Astrocyte (in vitro differentiated cells and primary cell): ENCODE measurements around the gene FAM227B. TPM values are rescaled to one million over a fixed set of nuclear protein-coding genes. Genes with fewer than 3 reads are reported as not detected.

ENCODE experiments used
- DNase-seq: peaks from one replicate; pipeline ENCODE4 v3.0.0-alpha.2; 2010; ENCODE audit warnings: low read depth
- FAIRE-seq: peaks from 2 replicates; lab custom pipeline; 2011; peaks lifted over from hg19 to GRCh38; lab: Jason Lieb, UNC
- H2AFZ ChIP-seq: 2 replicates; pipeline ENCODE4 v1.6.0; 2012; ENCODE audit warnings: low read depth, low read length, inconsistent platforms
- H3K27ac ChIP-seq: 2 replicates; pipeline ENCODE4 v1.5.1; 2011; ENCODE audit warnings: low read depth, low read length, inconsistent platforms
- H3K27me3 ChIP-seq: 2 replicates; pipeline ENCODE4 v1.6.0; 2011; ENCODE audit warnings: low read length, inconsistent platforms; ENCODE audit not compliant: insufficient read depth
- H3K36me3 ChIP-seq: 2 replicates; pipeline ENCODE4 v1.5.1; 2011; ENCODE audit warnings: low read length, inconsistent platforms; ENCODE audit not compliant: insufficient read depth
- H3K4me1 ChIP-seq: 2 replicates; pipeline ENCODE4 v1.5.1; 2011; ENCODE audit warnings: low read length, inconsistent platforms; ENCODE audit not compliant: insufficient read depth
- H3K4me2 ChIP-seq: 2 replicates; pipeline ENCODE4 v1.6.0; 2012; ENCODE audit warnings: low read length, inconsistent platforms
- H3K4me3 ChIP-seq: 2 replicates; pipeline ENCODE4 v1.5.1; 2011; ENCODE audit warnings: low read depth, mild to moderate bottlenecking, low read length, inconsistent platforms; ENCODE audit not compliant: insufficient read depth
- H3K79me2 ChIP-seq: 2 replicates; pipeline ENCODE4 v1.6.0; 2012; ENCODE audit warnings: mild to moderate bottlenecking, low read length, inconsistent platforms; ENCODE audit not compliant: insufficient read depth
- H3K9ac ChIP-seq: 2 replicates; pipeline ENCODE4 v1.6.0; 2012; ENCODE audit warnings: mild to moderate bottlenecking, low read length, inconsistent platforms
- H3K9me3 ChIP-seq: 2 replicates; pipeline ENCODE4 v1.5.1; 2012; ENCODE audit warnings: low read depth, mild to moderate bottlenecking, low read length, inconsistent platforms; ENCODE audit not compliant: insufficient read depth
- H4K20me1 ChIP-seq: 2 replicates; pipeline ENCODE4 v1.6.0; 2012; ENCODE audit warnings: low read length, inconsistent platforms; ENCODE audit not compliant: insufficient read depth
- H3K27ac Mint-ChIP-seq: one replicate; pipeline ENCODE4 v1.8.0; 2021; ENCODE audit warnings: mild to moderate bottlenecking, mixed read lengths; ENCODE audit not compliant: unreplicated experiment
- H3K27me3 Mint-ChIP-seq: one replicate; pipeline ENCODE4 v1.8.0; 2021; ENCODE audit warnings: low read depth, mixed read lengths; ENCODE audit not compliant: unreplicated experiment
- H3K36me3 Mint-ChIP-seq: one replicate; pipeline ENCODE4 v1.8.0; 2021; ENCODE audit warnings: low read depth, mixed read lengths; ENCODE audit not compliant: unreplicated experiment
- H3K4me1 Mint-ChIP-seq: one replicate; pipeline ENCODE4 v1.8.0; 2021; ENCODE audit warnings: low read depth, mixed read lengths; ENCODE audit not compliant: unreplicated experiment
- H3K4me3 Mint-ChIP-seq: one replicate; pipeline ENCODE4 v1.8.0; 2021; ENCODE audit warnings: mild to moderate bottlenecking, moderate library complexity, mixed read lengths; ENCODE audit not compliant: unreplicated experiment
- H3K9me3 Mint-ChIP-seq: one replicate; pipeline ENCODE4 v1.8.0; 2021; ENCODE audit warnings: mild to moderate bottlenecking, mixed read lengths; ENCODE audit not compliant: unreplicated experiment
- EZH2 ChIP-seq: IDR thresholded peaks from 2 replicates; pipeline ENCODE4 v1.6.1; 2012; ENCODE audit warnings: mild to moderate bottlenecking, low read length, inconsistent platforms; ENCODE audit not compliant: insufficient read depth
- total RNA-seq: library from RNA; stranded (reverse); gene quantifications from 2 replicates; pipeline ENCODE4 v1.2.1, GENCODE V29; 2021
- TF ChIP-seq, protein P1 (sequence below): IDR thresholded peaks from 2 replicates; pipeline ENCODE4 v1.5.1; 2011; ENCODE audit warnings: low read depth, mild to moderate bottlenecking, inconsistent platforms, low read length, moderate library complexity; ENCODE audit not compliant: insufficient read depth

FAM227B gene
- total RNA-seq, 1 donor from 2014 or later: 5.7 TPM

DNA sequence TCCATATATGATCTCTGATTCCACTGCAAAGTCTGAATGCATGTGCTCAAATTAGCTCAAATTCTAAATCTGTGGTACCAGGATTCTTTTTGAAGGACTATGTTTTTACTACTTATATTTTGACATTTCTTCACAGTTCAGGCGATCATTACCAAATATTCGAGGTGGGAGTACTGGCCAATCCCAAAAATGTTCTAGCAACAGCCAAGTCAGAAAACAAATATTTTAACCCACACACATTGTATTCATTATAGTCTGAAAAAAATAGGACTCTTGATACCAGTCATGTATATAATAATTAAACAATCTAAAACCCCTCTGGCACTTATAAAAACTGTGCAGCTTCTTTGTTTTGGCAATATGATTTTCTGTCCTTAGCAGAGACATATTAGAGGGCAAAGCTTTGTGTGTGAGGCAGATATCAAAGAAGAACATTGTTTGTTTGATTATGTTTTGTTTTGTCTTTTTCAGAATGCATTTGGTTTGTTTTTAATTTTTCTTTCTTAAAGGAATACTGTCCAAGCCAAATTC, 160.1 kb downstream of the FAM227B start:
- H3K27me3 ChIP-seq: no peaks in the 10 kb centered on the region
- H3K36me3 ChIP-seq: no peaks in the 10 kb centered on the region
- H3K27ac Mint-ChIP-seq: no peak overlapping the region
- H4K20me1 ChIP-seq: no peaks in the 10 kb centered on the region
- no peak overlapping the region for H3K4me3 ChIP-seq
- no peaks in the 10 kb centered on the region for H3K4me1 ChIP-seq
- FAIRE-seq (no peak), DNase-seq (no peak)
- H3K9me3 Mint-ChIP-seq: no peaks in the 10 kb centered on the region
- H3K9me3 ChIP-seq: no peaks in the 10 kb centered on the region
- H2AFZ ChIP-seq: no peak overlapping the region
- no peak overlapping the region for H3K27ac ChIP-seq
- no peak overlapping the region for H3K4me3 Mint-ChIP-seq
- no peaks in the 10 kb centered on the region for H3K27me3 Mint-ChIP-seq
- H3K4me2 ChIP-seq: no peak overlapping the region
- H3K36me3 Mint-ChIP-seq: no peaks in the 10 kb centered on the region
- peaks cover 6% of the 10 kb centered on the region for H3K4me1 Mint-ChIP-seq
- H3K9ac ChIP-seq: no peak overlapping the region
- TF ChIP-seq EZH2: no peak
- TF ChIP-seq, protein P1, sequence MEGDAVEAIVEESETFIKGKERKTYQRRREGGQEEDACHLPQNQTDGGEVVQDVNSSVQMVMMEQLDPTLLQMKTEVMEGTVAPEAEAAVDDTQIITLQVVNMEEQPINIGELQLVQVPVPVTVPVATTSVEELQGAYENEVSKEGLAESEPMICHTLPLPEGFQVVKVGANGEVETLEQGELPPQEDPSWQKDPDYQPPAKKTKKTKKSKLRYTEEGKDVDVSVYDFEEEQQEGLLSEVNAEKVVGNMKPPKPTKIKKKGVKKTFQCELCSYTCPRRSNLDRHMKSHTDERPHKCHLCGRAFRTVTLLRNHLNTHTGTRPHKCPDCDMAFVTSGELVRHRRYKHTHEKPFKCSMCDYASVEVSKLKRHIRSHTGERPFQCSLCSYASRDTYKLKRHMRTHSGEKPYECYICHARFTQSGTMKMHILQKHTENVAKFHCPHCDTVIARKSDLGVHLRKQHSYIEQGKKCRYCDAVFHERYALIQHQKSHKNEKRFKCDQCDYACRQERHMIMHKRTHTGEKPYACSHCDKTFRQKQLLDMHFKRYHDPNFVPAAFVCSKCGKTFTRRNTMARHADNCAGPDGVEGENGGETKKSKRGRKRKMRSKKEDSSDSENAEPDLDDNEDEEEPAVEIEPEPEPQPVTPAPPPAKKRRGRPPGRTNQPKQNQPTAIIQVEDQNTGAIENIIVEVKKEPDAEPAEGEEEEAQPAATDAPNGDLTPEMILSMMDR: no peak
- H3K79me2 ChIP-seq: no peaks in the 10 kb centered on the region

DNA sequence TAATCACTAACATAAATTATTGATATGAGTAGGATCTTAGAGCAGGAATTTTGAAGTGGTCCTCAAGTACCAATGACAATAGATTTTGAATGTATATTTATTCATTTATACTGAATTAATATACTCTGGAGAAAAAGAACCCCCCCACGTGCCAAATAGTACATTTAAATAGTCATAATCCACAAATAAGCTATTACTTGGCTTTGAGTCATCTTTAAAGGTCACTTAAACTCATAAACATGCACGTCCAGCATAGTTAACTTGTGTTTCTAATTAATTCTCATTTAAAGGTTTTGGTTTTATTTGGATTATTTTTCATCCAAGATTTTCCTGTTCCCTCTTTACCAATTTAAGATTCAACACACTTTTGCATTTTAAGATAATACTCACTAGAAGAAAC, 162.5 kb downstream of the FAM227B start:
- H3K27ac Mint-ChIP-seq: no peak overlapping the region
- no peak overlapping the region for H3K9ac ChIP-seq
- no peaks in the 10 kb centered on the region for H4K20me1 ChIP-seq

DNA sequence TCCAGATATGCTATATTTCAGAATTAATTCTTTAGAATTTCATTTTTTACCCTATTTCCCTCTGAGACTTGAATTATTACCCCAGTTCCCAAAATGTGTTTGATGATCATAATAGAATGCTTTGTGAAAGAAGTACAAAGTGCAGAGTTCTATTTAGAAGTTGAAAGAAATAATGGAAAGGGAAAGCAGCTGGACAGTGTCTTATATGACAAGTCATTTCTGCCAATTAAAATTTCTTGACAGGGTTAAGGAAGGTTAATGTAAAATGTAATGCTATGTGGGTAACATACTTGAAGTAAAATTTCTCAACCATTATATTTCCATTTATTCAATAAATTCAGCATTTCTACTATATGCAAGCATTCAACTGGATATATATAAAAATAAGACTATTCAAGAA, 164.5 kb downstream of the FAM227B start:
- no peak overlapping the region for H3K4me3 ChIP-seq
- H3K79me2 ChIP-seq: no peaks in the 10 kb centered on the region
- Mint-ChIP-seq H3K27ac (no peak overlapping the region), H3K36me3 (no peaks in the 10 kb centered on the region), H3K27me3 (no peaks in the 10 kb centered on the region), H3K4me1 (peaks cover 6% of the 10 kb centered on the region), H3K4me3 (no peak overlapping the region), H3K9me3 (no peaks in the 10 kb centered on the region)
- DNase-seq (no peak), FAIRE-seq (no peak)
- no peak overlapping the region for H3K9ac ChIP-seq
- H3K36me3 ChIP-seq: no peaks in the 10 kb centered on the region
- H3K4me2 ChIP-seq: no peak overlapping the region
- H3K27ac ChIP-seq: no peak overlapping the region
- no peaks in the 10 kb centered on the region for H3K4me1 ChIP-seq
- TF ChIP-seq, protein P1: no peak
- no peak for TF ChIP-seq EZH2
- H3K9me3 ChIP-seq: no peaks in the 10 kb centered on the region
- no peak overlapping the region for H2AFZ ChIP-seq
- no peaks in the 10 kb centered on the region for H3K27me3 ChIP-seq
- no peaks in the 10 kb centered on the region for H4K20me1 ChIP-seq

More for the DNA sequence above, 162.5 kb downstream of the FAM227B start:
- TF ChIP-seq, protein P1: no peak
- TF ChIP-seq EZH2: no peak
- no peak for DNase-seq
- Histone ChIP-seq H3K4me1 (no peaks in the 10 kb centered on the region), H3K36me3 (no peaks in the 10 kb centered on the region), H3K27me3 (no peaks in the 10 kb centered on the region), H3K4me2 (no peak overlapping the region), H3K27ac (no peak overlapping the region), H2AFZ (no peak overlapping the region), H3K9me3 (no peaks in the 10 kb centered on the region), H3K79me2 (no peaks in the 10 kb centered on the region), H3K4me3 (no peak overlapping the region)
- Mint-ChIP-seq H3K4me1 (peaks cover 6% of the 10 kb centered on the region), H3K9me3 (no peaks in the 10 kb centered on the region), H3K4me3 (no peak overlapping the region), H3K27me3 (no peaks in the 10 kb centered on the region), H3K36me3 (no peaks in the 10 kb centered on the region)
- no peak for FAIRE-seq
